AG20443 (cell line): ENCODE results near the gene FBXL7.

Source experiments
- DNase-seq: peaks from one replicate; pipeline ENCODE4 v3.0.0; 2012; ENCODE audit warnings: low spot score, mixed read lengths

FBXL7 gene

DNA sequence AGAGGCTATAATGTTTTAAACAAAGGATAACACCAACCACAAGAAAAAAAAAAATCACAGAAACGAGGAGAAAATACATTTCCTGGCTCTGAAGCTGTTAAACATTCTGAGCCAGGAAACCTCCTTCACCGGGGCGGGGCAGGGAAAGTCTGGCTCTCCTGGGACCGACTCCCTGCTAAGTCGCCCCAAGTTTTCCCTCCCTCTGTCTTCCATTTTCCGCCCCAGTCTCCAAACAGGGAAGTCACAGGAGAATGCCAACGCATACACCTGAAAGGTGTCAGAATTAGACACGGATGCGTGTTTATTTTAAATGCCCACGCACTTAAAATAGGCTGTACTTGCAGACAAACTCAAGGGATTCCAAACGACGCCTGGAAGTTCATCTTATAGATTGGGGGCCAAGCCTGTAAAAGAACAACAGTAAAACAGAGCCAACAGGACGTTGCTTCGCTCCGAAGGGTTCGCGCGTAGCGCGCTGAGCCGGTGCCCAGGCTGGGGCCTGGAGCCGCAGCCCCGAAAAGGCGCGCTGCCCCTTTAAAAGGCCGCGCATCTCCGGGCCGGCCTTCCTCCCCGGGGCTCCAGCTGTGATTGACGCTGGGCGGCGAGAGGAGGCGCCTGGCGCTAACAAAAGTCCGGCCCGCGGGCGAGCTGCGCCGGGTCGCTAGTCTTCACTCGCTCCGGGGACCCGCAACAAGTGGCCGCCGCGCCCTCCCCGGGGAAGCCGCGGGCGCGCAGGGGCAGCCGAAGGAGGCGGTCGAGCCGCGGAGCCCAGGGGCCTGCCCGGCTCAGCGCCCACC, at the start of gene FBXL7:
TSS of gene FBXL7 (plus strand) at position 653 of the 797 bp plus-strand sequence.
- DNase-seq: peak; percentile 93

DNA sequence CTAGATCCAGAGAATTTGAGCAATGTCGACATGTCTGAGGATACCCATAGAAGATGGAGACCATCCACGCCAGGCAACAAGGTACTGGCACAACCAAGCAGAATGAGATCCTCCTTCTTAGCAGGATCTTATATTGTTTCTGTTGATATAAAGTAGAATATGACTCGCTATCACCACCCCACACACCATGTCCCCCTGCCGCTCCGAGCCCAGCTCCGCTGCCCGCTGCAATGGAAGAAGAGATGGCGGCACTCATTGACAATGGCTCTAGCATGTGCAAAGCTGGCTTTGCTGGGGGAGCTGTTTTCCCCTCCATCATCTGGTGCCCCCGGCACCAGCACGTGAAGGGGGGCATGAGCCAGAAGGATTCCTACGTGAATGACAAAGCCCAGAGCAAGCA, 49.5 kb upstream of the FBXL7 start:
- DNase-seq: no peak

DNA sequence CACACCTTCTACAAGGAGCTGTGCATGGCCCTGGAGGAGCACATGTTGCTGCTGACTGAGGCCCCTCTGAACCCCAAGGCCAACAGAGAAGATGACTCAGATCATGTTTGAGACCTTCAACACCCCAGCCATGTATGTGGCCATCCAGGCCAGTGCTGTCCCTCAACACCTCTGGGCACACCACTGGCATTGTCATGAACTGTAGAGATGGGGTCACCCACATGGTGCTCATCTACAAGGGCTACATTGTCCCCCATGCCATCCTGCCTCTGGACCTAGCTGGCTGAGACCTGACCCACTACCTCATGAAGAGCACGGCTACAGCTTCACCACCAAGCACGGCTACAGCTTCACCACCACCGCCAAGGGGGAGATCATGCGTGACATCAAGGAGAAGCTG, 49.0 kb upstream of the FBXL7 start:
- DNase-seq: no peak

DNA sequence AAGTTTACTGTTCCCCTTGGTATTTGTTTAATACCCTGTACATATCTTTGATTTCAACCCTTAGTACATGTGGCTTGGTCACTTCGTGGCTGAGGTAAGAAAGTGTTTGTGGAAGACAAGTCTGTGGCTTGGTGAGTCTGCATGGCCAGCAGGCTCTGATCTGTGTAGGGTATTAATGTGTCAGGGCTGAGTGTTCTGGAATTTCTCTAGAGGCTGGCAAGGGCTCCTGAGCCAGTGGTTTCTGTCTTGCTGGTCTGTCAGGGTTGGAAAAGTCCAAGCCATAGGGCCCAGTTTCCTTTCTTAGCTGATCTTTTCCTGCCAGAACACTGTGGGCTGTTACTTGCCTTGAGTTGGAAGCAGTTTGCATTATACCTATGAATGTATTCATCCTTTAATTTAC, 48.0 kb upstream of the FBXL7 start:
- no peak for DNase-seq

DNA sequence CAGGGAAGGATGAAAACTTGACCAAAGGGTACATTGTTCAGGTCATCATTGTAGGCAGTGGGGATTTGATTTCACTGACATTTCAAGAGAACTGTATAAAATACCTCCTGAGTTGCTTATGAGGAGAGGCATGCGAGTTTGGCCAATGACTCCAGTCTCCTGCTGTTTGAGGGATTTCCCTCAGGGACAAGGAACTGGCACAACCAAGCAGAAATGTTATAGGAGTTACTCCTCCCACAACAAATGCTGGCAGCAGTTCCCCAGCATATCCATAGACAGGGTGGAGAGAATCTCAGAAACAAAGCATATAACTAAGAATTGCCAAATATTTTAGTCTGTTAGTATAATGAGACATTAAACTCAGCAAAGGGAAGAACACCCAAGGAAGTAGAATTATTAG, 47.2 kb upstream of the FBXL7 start:
- DNase-seq: no peak

DNA sequence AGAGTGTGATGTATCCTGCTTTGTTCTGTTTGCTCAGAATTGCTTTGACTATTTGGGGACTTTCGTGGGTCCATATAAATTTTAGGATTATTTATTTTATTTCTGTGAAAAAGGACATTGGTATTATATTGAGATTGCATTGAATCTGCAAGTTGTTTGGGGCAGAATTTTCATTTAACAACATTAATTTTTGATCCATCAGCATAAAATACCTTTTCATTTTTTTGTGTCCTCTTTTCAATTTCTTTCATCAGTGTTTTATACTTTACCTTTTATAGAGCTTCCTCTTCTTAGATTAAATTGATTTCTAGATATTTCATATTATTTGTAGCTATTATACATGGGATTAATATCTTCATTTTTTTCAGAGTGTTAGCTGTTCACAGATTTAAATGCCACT, 40.8 kb upstream of the FBXL7 start:
- no peak for DNase-seq

DNA sequence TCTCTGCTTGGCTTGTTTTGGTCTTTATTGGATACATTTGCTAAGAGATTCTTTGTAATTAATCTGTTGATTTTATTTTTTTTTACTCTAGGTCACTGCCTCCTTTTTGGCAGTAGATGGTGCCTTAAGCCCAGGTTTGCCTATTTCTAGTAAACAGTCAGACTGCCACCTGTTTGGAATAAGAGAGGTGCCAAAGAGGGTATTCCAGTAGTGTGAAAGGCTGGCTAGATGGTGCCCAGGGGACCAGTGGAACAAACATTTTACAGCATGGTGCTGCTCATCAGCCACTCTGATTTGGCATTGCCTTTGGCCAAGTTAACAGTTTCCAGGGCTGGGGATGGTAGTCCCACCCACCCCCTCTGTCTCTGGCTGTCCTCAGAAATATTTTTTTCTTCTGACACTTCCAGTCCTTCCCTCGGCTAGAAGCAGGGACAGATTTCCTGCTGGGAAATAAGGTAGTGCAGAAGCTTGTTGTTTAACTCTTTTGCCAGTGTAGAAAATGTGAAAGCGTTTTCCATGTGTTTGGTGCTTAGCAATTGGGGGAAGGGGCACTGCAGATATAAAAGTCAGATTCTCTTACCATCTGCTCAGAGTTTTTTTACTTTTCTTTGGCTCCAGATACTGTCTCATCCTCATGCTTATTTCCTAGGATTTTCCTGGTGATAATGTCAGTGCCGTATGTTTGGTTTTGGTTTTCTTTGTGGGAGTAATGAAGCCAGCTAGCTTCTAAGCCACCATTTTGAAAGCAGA, 36.6 kb upstream of the FBXL7 start:
- DNase-seq: peak; percentile 13

DNA sequence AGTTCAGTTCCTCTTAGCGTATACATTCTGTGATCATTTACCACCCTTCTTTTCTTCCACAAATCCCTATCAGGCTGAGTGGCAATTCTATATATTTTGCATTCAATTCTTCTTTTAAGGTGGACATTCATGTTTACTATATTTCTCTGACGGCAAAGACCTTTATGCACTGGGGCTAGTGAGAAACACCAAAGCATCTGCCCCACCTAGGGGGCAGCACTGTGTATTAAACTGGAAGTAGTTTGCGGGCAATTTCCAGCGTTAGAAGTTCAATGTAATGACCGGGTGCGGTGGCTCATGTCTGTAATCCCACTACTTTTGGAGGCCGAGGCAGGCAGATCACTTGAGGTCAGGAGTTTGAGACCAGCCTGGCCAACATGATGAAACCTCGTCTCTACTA, 27.9 kb upstream of the FBXL7 start:
- DNase-seq: no peak

DNA sequence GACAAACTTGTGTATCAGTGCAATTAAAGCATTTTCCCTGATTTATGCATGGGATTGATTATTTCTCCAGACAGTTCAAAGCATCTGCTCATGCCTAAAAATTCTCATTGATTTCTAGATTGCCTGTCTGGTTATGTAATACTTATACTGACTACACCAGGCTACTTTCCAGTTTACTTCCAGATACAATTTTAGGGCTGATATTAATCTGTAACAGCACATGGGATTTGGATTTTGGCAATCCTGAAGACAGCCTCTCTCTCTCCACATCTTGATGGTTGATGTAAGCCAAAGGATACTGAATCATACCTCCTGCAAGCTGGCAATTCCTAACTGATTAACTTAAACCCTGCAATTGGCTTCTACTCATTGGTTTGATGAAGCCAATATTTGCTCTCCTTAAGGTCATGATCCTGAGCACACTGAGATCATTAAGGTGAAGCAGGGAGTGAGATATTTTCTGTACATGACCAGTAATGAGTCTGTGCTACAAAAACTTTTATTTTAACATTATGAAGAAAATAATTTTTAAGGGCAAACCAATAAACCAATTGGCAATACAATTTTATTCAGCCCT, 25.7 kb upstream of the FBXL7 start:
- no peak for DNase-seq

DNA sequence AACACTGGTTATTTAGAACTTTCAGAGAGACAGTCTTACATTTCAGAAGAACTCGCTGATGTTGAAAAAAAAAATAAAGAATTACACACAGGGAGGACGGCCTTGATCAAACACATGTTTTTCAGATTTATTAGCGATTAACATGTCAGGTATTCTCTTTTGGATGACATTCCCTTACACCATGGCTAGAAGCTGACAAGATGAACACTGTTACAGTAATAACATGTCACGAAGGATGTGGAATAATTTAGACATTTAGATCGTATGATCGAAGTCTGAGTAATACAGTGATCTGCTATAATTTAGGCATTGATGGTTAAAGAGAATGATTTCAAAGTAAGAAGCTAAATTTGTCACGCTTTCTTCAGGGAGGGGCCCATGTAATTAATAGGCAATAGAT, 24.6 kb upstream of the FBXL7 start:
- DNase-seq: no peak

DNA sequence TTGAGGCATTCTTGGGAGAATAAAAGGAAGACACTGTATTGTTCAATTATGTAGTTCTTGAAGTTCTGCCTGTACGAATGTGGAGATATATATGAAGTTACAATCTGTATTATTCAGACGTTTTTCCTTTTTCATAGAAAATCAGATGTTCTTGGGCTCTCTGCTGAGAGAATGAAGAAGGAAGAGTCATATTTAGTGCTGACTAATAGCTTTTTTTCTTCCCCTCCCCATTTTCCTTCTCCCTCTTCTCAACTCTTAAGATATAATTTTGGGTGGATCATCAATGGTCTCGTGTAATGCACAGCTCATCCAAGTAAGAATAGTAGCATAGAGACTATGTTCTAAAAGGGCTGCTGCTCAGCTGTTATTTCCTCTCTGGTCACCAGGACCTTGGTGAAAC, 23.0 kb upstream of the FBXL7 start:
- no peak for DNase-seq

DNA sequence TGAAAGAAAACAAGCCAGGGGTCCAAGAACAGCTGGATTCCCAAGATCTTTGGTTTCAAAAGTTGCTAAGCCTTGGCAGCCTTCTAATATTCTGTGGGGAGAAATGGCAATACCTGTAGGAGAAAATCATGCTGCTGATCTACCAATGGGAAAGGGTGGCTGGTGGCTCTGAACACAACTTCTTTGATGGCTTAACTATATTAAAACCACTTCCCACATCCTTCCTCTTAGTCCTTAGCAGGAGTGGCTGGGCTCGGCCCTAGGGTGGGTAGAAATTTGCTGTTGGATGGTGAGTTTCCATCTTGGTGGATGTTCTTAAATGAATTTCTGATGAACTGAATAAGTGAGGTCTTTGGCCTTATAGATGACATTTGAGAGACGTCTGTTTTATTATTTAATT, 19.5 kb upstream of the FBXL7 start:
- DNase-seq: no peak

DNA sequence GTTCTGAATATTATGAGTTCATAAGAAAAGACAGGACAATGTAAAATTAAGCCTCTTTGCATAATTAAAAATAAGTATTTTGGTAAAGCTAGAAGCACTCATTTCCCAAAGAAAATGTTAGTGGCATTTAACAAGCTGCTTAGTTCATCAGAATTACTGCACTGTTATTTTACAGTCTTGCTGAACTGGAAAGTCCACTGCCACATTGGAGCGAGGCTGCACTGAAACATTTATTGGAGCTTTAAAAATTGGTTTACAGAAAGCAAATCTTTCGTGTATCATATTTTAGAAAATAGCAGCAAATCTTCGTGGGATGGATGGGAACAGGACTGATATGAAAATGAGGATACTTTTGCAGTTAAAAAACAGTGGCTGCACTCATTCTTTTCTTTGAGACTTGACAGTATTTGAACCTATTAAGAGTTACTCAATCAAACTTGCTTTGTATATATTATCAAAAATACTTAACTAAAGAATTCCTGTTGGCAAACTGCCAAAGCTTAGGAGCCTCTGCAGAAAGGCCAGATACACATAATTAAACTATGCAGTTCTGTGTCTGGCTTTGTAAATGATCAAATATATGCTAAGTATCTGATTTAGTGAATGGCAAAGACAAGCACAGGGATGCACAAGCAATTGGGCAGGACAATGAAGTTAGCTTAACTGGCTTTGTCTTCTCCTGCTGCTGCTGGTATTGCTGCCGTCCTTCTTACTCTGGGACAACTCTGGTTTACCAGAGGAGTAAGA, 16.5 kb upstream of the FBXL7 start:
- no peak for DNase-seq

DNA sequence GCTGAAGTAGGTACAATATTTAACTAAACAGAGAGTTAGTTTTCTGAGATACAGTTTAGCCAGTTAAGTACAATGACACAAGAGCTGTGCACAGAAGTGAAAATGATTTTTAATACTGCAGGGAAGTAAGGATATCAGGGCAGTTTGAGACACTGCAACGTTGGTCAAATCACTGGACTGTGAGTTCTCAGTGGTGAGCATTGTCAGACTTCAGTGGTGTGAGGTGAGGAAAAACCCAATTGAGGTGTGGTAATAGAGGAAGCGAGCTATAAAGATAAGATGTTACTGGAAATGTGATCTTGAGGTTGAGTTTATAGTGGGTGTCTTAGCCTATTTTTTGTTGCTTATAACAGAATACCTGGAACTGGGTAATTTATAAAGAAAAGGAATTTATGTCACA, 12.8 kb upstream of the FBXL7 start:
- DNase-seq: no peak

DNA sequence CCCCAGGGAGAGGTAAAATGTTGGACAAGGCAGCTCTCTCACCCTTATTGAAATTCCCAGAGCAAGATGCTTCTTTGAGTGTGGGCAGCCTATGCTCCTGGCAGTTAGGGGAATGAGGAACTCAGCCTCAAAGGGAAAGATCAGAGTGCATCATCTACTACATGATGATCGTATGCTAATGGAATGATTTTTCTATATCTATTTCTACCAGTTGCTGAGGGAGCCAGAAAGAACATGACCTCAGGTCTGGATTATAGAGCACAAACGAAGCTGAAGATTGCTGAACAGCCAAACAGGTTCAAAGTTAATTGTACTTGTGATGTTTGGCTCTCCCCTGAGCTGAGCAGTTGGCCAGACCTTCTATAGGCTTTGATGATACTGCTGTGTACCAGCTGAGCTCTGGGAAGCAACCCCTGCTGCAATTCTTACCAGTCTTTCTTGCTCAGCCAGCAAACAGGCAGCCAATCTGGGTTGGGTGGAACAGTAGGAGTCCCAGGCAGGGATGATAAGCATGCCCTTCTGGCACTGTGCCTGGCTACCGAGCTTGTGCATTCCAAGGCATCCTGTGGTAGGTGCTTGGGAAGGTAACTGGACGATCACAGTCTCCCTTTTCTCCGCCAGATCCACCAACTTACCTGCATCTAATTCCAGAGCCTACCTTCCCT, 10.3 kb upstream of the FBXL7 start:
- DNase-seq: no peak

DNA sequence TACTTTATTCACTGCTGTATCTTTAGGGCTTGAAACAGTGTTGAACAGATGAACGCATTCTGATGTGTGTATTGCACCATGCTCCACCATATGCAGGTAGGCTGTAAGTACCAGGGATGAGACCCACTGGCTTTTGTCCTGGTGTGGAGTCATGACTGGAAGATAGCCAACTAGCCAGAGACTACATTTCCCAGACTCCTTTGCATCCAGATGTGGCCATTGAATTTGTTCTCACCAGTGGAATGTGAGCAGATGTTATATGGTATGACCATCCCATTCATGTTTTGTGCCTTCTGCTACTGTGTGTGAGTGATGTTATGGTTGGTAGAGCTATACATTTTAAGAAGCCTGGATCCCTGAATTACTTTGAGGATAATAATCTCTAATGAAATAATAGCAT, 7.4 kb upstream of the FBXL7 start:
- DNase-seq: no peak

DNA sequence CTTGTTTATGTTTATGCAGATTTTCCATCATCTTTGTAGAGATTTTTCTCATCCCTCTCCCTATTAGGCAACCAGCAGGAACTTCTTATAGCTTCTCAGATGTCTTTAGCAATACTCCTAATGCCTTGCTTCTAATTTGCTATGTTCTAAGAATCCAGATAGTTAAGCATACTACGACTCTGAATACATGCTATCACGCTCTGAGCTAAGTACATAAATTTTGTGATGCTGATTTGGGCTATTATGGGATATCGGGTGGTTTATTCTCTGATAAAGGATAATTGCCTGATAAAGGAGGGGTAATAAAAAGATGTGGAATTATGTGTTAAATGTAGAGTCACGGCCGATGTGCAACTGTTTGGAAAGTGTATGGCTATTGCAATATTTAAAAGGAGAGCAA, 6.5 kb upstream of the FBXL7 start:
- no peak for DNase-seq

DNA sequence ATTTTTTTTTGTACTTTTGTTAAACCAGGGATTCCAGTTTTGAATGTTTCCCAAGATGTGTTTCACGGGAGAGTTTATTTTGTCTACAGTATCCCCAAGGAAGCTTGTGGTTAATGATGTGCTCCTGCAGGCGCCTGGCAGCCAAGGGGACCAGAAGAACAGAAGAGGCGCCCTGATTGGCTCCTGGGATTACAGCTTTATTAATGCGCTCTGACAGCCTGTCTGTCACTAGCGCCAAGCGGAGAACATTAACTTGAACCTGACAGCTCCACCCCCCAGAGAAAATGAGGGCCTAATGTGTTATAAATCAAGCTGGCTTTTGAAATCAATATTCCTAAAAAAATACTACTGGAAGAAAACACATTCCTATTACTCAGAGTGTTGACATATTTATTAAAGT, 5.0 kb upstream of the FBXL7 start:
- peak; percentile 29 for DNase-seq

DNA sequence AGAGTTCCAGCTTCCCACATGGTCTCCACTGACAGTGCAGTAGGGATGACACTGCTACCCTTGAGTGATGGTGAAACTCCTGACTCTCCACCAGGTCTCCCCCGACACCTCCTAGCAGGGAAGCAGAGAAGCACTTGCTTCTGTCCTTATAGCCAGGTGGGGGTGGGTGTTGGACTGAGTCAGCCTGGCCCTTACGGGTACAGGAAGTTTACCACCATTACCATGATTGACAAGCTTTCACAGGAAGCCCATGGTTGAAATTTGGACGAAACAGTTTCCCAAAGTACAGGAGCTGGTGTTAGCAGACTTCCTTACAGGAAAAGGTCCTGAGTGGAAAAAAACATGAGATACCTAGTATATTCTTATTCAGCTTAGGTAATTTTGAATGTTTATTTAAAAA, 3.1 kb upstream of the FBXL7 start:
- no peak for DNase-seq

DNA sequence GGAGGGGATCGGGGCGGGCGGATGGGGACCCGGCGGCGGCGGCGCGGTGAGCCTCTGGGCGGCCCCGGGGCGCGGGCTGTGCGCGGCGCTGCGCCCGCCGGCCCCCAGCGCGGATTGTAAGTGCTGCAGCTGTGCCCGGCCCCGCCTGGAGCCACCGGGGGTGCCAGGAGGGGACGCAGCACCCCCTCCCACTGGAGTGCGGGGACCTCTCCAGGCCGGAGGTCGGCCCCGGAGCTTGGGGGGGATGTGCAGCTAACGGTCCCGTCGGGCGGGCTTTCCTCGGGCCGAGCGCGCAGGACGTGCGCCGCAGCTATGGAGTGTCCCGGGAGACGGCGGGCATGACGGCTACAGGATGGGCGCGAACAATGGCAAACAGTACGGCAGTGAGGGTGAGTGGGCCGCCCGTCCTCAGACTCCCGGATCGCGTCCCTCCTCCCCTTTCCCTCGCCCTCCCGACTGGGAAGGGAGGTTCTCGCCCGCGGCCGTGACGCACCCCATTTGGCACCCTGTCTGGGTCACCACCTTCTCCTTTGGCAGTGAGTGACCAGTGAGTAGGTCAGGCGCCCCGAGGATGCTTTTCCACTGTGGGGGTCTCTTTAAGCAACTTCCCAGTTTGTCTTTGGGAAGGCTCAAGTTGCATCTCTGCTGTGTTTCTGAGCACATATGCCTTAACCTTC, 483 bp downstream of the FBXL7 start:
- peak; percentile 67 for DNase-seq

DNA sequence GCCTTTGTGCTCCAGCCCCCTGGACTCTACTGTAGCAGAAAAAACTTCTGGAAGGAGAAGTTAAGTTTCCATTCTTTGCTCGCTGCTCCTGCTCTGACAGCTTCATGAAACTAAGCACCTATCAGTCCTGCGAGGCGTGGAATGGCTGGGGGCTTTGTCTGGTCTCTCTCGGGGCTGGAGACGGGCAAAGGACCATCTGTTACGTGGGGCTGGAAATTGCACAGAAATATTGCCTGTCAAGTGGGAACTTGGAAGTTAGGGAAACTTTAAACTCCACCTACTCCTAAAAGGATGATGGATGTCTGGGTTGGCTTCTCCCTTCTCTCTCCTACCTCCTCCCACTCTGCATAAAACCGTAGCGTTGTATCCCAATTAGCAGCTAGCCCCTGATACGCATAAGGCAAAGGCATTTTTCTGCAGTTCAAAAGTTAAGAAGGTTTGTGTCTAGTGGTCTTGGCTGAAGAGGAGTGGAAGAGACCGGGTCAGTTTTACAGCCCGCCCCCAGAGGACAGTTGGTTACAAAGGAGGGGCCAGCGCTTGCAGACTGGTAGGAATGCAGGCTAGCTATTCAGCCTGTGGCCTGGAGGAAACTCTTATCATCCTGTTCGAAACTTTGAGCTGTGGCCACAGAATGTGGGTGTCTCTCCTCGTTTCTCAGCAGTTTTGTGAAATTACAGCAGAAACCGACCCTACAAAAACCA, 1.3 kb downstream of the FBXL7 start:
- peak; percentile 79 for DNase-seq
